ENCODE data around the gene STK32B.

Gene STK32B

DNA sequence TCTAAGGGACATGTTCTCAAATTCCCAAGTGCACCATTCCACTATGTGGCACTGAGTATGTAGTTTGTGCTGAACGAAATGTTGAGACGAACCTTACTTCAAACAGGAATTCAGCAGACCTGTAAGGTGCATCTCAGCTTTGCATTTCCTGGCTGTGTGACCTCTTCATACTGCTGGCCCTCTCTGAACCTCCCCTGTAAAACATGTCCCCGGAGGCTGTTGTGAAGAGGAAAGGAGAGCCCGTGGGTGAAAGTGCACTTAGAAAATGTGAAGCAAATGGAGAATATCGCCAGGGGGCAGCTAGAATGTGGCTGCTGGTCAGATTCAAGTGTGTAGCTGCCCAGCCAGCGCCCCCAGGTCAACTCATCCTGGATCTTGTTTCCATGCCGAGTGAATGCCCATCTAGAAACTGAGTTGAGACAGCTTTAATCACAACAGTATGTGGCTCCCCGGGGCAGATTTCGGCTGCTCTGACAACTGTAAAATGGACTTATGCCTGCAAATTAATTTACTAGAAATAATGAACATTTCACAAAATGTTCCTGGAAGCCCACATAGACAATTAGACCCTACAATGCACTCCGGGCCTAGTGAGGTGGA lies 393.7 kb downstream of the STK32B start:
- DNase-seq (ENCODE audit: low read depth) = no peak
- no peak overlapping the region for H3K4me3 ChIP-seq (replicated peaks; ENCODE audit: low read depth, low read length)
- TF ChIP-seq, protein P1, sequence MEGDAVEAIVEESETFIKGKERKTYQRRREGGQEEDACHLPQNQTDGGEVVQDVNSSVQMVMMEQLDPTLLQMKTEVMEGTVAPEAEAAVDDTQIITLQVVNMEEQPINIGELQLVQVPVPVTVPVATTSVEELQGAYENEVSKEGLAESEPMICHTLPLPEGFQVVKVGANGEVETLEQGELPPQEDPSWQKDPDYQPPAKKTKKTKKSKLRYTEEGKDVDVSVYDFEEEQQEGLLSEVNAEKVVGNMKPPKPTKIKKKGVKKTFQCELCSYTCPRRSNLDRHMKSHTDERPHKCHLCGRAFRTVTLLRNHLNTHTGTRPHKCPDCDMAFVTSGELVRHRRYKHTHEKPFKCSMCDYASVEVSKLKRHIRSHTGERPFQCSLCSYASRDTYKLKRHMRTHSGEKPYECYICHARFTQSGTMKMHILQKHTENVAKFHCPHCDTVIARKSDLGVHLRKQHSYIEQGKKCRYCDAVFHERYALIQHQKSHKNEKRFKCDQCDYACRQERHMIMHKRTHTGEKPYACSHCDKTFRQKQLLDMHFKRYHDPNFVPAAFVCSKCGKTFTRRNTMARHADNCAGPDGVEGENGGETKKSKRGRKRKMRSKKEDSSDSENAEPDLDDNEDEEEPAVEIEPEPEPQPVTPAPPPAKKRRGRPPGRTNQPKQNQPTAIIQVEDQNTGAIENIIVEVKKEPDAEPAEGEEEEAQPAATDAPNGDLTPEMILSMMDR (IDR thresholded peaks at IDR 0.05; ENCODE audit: low read length, missing control alignments) = no peak

DNA sequence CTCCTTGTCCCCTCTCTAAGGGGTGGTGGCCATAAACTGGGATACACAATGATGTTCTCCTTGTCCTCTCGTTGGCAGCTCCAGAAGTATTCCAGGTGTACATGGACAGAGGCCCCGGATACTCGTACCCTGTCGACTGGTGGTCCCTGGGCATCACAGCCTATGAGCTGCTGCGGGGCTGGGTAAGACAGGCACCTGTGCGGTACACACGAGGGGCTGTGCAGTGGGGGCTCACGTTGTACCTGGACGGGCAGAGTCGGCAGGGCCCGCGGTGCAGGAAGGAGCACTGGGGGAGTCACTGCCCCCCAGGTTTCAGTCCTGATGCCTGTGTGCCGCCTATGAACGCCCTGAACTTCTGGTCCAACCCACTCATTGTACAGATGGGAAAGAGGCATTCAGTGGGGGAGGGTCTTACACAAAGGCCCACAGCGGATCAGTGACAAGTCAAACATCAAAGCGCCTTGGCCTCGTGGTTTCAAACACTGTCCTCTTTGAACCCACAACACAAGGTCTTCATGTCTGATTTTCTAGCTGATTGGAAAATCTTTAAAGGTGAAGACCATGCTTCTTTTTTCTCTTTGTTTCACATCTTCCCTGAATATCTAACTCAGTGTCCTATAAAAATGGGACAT lies 395.4 kb downstream of the STK32B start:
- no peak for DNase-seq (ENCODE audit: low read depth)
- no peak overlapping the region for H3K4me3 ChIP-seq (replicated peaks; ENCODE audit: low read depth, low read length)
- TF ChIP-seq, protein P1 (IDR thresholded peaks at IDR 0.05; ENCODE audit: low read length, missing control alignments) = no peak

DNA sequence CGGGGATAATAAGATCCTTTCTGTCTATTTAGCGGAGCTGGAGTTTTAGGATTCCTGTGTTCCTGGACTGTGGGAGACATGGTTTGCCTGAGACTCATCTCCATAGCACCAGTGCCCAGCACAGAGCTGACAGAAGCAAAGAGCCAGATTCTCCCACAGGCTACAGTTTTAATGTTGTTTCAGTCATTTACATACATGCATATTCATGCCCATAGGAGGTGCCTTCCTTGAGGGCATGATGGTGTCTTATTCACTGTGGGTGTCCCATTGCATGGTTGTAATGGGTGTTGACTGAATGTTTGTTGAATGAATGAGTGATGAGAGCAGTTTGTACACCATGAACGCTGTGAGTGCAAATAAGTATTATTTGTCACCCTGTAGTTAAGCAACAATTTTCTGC lies 396.5 kb downstream of the STK32B start:
- DNase-seq (ENCODE audit: low read depth) = no peak
- no peak overlapping the region for H3K4me3 ChIP-seq (replicated peaks; ENCODE audit: low read depth, low read length)
- TF ChIP-seq, protein P1 (IDR thresholded peaks at IDR 0.05; ENCODE audit: low read length, missing control alignments) = no peak

DNA sequence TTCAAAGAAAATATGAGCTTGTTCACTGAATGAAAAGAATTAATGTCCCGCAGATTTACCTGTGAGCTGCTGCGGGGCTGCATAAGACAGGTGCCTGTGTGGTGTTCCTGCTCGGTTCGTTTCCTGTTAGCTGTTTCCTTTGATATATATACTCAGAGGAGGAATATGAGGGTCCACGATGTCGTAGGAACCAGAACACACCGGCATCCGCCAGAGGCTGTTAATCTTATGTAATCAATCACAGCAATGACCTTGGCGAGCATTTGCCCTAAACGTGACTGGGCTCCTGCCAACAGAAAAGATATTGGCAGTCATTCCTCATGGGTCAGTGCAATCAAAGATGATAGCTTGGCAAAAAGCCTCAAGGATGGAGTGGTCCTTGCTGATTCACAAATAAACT lies 396.9 kb downstream of the STK32B start:
- TF ChIP-seq, protein P1 (IDR thresholded peaks at IDR 0.05; ENCODE audit: low read length, missing control alignments) = no peak
- H3K4me3 ChIP-seq (replicated peaks; ENCODE audit: low read depth, low read length) = no peak overlapping the region
- DNase-seq (ENCODE audit: low read depth) = no peak

DNA sequence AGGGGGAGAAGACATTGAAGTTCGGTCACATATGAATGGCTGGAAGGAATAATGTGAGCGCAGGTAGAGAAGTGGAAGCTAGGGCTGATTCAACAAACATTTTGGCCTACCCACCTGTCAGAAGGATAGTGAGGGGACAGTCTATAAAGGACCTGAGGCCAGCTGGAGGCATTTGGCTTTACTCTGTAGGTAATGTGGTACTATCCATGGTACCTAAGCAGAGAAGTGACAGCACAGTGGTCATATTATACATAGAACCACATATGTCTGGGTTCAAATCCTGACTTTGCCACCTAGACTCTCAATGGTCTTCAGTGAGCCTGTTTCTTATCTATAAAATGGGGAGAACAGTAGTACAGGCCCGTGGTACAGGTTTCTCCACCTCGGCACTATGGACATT lies 400.0 kb downstream of the STK32B start:
- TF ChIP-seq, protein P1 (IDR thresholded peaks at IDR 0.05; ENCODE audit: low read length, missing control alignments) = no peak
- no peak for DNase-seq (ENCODE audit: low read depth)
- no peak overlapping the region for H3K4me3 ChIP-seq (replicated peaks; ENCODE audit: low read depth, low read length)

DNA sequence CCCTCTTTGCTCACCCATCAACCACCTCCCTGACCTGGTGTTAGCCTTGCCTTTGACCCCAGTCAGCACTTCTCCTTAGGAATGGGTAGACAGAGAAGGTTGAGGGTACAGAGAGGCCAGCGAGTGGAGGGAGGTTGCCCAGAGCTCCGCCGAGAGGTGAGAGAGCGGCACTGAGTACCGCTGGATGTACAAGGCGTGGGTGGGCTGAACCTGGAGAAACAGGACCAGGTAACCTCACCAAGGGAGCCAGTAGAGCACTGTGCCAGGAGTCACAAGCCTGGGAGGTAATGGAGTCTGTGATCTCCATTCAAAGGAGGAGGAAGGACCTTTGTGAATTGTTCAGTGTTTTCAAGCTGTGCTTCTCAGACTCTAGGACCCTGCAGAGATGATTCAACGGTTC lies 400.9 kb downstream of the STK32B start:
- H3K4me3 ChIP-seq (replicated peaks; ENCODE audit: low read depth, low read length) = no peak overlapping the region
- TF ChIP-seq, protein P1 (IDR thresholded peaks at IDR 0.05; ENCODE audit: low read length, missing control alignments) = no peak
- no peak for DNase-seq (ENCODE audit: low read depth)
